Transverse colon (tissue), 4 donors: ENCODE results near the gene BCAR3.

Experiments used
- EP300 ChIP-seq: sonication (generic); formaldehyde crosslinking; IDR thresholded peaks from one replicate; pipeline ENCODE4 v1.6.1; 2017; ENCODE audit warnings: antibody characterized with exemption, low read depth
- POLR2A ChIP-seq: fragments of 450-650 bp; IDR thresholded peaks from one replicate; pipeline ENCODE4 v1.6.1; 2016; ENCODE audit warnings: antibody characterized with exemption, mild to moderate bottlenecking, moderate library complexity
- POLR2AphosphoS5 ChIP-seq, 3 donors: sonication (generic); formaldehyde crosslinking; IDR thresholded peaks; one replicate each; pipeline ENCODE4 v1.6.1; 2016; ENCODE audit warnings: antibody characterized with exemption in 3 of 3
- TF ChIP-seq, protein P1 (sequence below), 5 experiments: fragments of 200-600 bp in 3 of 5; fragments of 450-650 bp in 2 of 5; sonication (generic) in 3 of 5; IDR thresholded peaks; 1 replicate in 2 of 5; 2 replicates in 3 of 5; pipeline ENCODE4 v1.5.1; 2016 to 2017; ENCODE audit warnings: antibody characterized with exemption in 5 of 5, inconsistent platforms in 3 of 5, mild to moderate bottlenecking in 2 of 5, moderate library complexity in 1 of 5

DNA sequence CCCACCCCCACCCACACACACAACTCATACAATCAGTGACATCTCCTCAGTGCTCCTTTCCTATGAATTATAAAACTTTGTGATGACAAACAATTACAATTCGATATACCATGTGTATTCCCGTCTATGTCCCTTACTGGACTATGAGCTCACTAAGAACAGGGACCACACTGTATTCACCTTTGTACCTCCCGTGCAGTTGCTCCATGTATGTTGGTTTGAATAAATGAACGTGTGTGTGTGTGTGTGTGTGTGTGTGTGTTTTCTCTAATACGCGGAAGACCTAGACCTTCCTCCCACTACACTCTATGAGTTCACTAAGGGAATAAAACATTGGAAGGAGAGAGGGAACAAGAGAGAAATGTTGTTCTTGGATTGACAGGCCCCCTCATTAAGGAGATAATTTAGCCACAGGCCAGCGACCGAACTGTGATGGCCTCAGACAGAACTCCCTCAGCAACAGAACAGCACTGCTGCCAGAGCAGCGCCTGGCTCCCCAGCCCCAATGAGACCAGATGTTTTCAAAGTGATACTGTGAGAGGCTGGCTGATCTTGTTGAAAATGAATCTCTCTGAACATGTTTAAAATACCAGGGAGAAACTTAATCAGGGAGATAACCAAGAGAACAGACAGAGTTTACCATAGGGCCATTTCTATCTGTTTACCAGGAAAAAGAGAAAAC is 21.7 kb downstream of the BCAR3 start:
- TF ChIP-seq, protein P1, sequence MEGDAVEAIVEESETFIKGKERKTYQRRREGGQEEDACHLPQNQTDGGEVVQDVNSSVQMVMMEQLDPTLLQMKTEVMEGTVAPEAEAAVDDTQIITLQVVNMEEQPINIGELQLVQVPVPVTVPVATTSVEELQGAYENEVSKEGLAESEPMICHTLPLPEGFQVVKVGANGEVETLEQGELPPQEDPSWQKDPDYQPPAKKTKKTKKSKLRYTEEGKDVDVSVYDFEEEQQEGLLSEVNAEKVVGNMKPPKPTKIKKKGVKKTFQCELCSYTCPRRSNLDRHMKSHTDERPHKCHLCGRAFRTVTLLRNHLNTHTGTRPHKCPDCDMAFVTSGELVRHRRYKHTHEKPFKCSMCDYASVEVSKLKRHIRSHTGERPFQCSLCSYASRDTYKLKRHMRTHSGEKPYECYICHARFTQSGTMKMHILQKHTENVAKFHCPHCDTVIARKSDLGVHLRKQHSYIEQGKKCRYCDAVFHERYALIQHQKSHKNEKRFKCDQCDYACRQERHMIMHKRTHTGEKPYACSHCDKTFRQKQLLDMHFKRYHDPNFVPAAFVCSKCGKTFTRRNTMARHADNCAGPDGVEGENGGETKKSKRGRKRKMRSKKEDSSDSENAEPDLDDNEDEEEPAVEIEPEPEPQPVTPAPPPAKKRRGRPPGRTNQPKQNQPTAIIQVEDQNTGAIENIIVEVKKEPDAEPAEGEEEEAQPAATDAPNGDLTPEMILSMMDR (IDR thresholded peaks at IDR 0.05), result no peak
- no peak for TF ChIP-seq POLR2A
- TF ChIP-seq POLR2AphosphoS5 (IDR thresholded peaks at IDR 0.05), result no peak
- TF ChIP-seq EP300, result no peak
